HUDEP-2 (cell line): Measurements from ENCODE around the gene CCDC171.

Experiments
- DNase-seq, 76 experiments: peaks; one replicate each; lab custom pipeline; 2025; ENCODE audit not compliant: unreplicated experiment in 76 of 76; lab: John Stamatoyannopoulos, UW

CCDC171 gene

DNA sequence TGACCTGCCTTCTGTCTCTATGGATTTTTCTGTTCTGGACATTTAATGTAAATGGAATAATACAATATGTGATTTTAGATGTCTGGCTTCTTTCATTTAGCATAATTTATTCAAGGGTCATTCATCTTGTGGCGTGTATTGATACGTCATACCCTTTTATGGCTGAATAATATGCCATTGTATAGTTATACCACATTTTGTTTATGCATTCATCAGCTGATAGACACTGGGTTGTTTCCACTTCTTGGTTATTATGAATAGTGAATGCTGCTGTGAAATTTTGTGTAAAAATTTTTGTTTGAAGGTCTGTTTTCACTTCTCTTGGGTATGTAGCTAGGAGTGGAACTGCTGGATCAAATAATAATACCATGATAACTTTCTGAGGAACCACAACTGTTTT is 298.9 kb downstream of the CCDC171 start:
- no peak for DNase-seq

DNA sequence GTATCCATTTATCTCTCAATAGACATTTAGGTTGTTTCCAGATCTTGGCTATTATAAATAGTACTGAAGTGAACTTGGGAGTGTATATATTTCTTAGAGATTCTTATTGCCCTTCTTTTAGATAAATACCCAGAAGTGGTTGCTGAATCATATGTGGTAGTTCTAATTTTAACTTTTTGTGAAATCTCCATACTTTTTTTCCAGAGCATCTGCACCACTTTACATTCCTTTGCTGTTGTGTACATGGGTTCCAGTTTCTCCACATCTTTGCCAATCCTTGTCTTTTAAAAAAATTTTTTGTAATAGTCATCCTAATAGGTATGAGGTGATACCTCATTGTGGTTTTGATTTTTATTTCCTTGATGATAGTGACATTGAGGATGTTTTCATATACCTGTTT is 303.7 kb downstream of the CCDC171 start:
- DNase-seq, result no peak

DNA sequence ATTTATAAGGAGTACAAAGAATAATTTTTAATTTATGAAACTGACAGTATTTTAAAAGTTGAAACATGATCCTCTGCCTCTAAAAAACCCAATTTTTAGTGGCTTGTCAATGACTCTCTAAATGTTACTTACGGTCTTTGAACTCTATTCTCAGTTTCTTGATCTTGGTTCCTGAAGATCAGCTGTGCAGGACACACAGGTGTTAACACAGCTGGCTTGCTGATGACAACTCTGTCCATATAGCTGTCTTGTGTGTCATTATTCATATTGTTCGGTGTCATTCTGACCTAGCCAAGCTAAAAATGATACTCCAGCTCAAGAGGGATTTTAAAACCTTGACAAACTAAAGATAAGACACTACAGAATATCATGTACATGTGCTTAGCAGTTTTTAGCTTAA is 314.5 kb downstream of the CCDC171 start:
- DNase-seq, result no peak

DNA sequence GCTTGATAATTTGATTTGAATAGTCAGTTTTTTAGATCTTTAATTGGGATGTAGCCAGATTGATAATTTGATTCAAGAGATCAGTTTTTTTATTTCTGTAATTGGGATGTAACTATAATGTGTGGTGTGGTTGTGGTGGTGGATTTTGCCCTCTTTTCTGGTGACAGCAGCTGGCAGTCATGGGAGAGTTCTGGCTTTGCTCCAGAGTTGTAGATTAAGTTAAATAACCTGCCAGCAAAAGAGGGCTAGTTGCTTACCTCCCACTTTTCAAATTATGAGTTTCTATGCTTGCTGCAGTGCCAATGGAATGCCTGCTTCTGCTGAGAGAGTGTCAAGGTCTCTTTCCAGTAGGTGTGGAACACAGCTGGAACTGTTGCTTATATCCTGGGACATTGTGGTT is 315.1 kb downstream of the CCDC171 start:
- peak in 8 of 76 experiments; percentile 0 to 36 (median 12) for DNase-seq

DNA sequence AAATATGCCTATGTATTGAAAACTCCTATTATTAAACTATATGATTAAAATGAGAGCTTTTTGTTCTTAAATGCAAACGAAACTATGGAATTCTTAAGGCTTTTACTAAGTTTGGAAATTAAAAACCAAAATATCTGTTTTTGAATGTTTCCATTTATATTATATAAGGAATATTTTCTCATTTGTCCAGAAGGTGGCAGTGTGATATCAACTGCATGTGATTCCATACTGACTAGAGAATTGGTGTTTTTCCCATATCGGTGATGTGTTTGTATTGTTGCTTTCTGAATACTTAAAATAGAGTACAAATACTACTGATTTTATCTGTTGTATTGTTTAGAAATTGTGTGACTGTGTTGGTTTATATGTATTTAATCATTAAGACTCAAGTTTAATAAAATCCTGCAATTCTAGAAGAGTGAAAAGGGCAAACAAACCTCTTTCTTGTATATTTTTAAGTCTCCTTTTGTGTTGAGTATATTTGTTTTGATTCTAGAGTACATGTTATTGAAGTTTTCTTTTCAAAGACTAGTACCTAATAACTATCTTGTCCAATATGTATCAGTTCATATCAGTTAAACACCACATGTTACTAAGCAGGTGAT is 320.8 kb downstream of the CCDC171 start:
- DNase-seq, result peak in 22 of 76 experiments; percentile 1 to 52 (median 27)

DNA sequence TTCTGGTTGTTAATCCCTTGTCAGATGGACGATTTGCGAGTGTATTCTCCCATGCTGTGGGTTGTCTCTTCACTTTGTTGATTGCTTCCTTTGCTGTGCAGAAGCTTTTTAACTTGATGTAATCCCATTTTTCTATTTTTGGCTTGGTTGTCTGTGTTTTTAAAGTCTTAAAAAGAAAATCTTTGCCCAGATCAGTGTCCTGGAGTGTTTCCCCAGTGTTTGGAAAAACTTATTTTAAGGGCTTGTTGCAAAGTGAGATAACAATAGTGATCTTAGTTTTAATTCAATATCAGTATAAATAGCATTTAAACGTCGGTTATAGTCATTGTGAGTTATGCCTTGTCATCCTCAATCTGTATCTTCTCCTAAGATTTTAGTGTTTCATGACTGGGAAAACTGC is 329.5 kb downstream of the CCDC171 start:
- DNase-seq, result no peak

DNA sequence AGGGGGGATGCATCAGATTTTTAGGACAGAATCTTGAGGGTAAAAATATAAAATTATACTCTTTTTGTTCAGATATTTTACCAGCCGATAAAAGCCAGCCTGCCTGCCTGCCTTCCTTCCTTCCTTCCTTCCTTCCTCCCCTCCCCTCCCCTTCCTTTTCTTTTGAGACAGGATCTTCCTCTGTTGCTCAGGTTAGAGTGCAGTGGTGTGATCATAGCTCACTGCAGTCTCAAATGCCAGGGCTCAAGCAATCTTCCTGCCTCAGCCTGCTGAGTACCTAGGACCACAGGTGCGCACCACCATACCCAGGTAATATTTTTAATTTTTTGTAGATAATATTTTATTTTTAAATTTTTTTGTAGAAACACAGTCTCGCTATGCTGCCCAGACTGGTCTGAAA is 330.0 kb downstream of the CCDC171 start:
- no peak for DNase-seq

DNA sequence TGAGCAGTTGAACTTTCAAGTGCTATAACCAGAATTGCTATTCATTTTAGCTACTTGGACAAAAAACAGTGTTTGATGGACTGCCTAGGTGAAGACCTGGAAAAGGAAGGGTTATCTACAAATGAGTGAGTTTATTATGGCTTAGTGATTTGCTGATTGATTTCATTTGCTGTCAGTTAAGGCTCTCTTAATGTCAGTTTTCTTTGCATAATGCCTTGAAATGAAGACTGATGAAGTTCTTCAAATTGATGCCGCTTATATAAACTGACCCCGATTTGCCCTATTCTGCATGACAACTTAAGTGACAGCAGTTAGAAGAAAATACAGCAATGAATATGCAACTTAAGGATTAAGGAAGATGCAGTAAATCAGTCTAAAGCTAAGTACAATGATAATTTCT is 332.6 kb downstream of the CCDC171 start:
- DNase-seq, result no peak

DNA sequence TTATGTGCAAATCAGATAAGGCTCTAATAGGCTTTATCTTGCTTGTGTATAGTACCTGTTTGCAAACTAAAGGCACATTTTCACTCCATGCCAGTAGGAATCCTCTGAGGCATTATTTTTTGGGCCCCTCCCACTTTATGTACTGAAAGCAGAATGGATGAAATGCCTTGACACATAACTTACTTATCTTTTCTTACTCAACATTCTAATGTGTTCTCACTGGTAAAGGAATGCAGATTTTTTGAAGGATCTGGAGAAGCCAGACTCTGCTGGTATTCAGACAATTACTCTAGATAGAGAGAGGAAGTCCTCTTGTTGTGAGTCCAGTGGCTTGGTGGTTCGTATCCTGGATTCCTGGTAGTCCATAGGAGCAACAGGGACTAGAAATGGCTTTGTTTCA is 336.7 kb downstream of the CCDC171 start:
- DNase-seq, result no peak

DNA sequence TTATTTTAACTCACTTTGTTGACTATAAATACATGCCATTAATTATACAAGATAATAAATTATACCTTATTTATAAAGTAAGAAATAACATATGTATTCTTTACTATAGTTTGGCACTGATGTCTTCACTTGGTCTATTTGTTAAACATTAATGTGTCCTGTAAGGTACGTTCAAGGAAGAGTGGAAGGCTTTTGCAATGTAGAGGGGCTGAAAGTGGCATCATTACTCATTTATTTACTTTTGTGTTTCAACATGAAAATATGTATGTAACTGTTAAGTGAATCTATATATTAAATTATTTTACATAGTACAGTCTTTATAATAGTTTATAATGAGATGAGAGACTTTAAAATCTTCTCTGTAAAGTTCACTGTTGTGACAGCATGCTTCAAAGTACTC is 348.7 kb downstream of the CCDC171 start:
- DNase-seq, result no peak

DNA sequence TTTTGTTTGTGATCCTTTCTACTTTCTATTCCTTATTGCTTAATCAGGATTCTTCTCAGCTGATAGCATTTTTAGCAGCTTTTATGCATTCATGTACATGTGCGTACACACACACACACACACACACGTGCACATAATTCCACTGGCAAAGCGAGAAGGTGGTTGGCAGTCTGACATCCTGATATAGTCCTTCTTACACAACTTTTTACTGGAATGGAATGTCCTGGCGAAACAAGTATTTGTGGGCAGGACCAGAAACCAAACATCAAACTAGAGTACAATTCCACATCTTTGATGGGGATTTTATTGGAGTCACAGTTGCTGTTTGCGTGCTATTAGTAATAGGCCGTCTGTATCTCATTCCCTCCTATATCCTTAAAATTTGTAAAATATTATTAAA is 356.5 kb downstream of the CCDC171 start:
- DNase-seq, result no peak

DNA sequence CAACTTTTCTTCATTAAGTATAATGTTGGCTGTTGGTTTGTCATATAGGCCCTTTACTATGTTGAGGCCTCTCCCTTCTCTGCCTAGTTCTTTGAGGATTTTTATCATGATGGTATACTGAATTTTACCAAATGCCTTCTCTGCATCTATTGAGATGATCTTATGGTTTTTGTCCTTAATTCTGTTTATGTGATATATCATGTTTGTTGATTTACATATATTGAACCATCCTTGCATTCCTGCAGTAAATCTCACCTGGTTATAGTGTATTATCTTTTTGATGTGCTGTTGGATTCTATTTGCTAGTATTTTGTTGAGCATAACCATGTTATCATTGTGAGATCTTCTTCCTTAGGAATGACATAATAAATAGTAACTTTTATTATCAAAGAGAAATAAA is 362.9 kb downstream of the CCDC171 start:
- DNase-seq, result no peak

DNA sequence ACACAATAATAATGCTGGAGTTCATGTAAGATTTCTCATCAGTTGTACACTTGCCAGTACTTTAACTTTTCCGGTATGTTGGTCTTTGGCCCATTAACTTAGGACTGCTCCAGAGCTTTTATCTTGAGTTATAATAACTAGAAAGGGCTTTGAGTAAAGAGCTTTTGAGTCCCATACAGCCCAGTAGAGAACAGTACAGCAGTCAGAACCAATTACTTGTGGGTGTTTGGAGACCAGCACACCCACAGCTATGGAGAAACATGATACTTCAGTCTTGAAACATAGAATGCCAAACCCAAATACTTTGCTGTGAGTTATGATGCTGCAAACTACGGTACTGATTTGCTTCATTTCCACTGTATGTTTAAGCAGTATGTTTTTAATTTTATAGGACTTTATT is 374.3 kb downstream of the CCDC171 start:
- no peak for DNase-seq

DNA sequence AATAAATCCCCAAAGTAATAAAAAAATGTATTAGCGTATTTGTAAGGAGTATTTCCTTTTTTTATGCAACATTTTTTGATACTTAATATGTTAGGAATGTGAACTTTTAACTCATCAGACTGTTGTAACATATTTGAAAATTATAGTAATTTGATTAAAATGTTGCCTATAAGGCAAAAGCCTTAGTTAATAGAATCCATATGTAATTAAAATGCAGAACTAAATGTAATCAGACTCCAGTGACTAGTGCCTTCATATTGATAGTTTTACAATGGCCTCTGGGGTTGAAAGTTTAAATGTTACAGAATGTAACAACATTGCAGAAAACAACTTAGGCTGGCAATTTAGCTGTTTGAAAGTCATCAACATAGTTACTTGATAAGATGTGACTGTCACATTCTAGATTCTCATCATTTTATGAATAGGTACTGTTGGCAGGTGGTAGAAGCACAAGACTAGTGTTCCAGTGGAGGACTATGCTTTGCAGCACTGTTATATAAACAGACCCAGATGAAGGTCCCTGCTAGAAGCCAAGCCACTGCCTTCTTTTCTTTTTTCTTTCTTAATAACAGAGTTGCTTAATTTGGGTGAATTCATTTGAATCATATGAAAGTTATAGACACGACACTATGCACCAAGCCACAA is 382.9 kb downstream of the CCDC171 start:
- DNase-seq, result no peak

DNA sequence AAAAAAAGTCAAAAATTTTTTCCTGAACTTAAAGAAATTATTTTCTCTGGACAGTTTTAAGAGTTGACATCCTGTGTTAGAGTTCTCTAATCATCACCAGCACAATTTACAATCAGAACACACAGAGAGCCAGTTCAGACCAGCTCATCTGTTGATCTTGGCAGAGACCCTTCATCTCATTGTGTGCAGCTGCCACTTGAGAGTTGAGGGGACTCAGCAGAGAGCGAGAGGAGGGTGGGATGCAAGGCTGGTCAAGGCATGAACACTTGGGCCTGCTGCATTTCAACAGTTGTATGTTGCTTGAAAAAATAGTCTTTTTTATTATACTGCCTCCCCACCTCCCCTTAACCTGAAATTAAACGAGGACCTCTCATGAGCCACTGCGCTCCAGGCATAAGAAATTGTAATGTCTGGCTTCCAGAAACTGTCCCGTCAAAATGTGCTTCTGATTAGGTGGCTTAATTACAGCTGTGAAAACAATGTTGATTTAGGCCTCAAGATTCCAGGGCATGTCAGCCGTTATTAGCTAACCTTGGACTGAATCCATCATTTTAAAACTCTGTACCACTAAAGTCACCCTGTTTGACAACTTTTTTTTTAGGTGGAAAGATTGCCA is 383.6 kb downstream of the CCDC171 start:
- DNase-seq, result no peak

DNA sequence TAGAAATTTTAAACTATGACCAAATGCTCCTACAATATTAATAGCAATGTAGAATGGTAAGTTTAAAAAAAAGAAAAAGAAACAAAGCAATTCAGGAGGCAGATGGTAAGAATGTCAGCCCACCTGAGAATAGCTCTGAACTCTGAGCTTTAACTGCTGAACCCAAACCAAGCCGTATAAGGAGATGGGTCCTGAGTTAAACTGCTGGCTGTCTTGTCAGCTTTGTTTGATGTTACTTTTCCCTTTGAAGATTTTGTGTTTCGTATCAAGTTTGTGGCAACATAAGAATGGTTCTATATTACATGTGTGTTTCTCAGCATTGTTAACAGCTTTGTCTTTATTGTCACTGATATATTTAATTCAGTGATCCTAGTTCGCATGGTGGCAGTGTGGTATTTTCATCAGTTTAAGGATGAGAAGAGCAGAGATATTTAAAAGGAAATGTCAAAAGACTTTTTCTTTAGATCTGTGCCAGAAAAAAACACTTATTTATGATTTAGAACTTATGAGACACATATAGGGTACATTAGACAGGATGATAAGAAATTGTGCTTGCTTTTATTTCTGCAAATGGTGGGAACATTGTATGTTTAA is 390.1 kb downstream of the CCDC171 start:
- no peak for DNase-seq

DNA sequence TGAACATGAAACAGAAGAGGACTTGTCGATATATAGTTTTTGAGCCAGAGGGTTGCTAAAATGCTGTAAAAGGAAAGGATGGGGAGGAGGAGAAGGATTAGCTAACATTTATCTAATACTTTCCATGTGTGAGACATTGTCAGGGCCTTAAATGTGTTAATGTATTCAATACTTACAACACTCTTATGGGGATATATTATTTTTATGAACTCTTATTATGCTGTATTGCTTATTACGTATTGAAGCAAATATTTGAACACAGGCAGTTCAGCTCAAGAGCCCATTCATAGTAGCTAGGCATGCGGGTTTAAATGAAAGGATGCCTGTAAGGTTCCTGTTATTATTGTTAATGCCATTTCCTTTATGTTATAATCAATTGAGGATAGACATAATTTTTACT is 391.5 kb downstream of the CCDC171 start:
- no peak for DNase-seq

DNA sequence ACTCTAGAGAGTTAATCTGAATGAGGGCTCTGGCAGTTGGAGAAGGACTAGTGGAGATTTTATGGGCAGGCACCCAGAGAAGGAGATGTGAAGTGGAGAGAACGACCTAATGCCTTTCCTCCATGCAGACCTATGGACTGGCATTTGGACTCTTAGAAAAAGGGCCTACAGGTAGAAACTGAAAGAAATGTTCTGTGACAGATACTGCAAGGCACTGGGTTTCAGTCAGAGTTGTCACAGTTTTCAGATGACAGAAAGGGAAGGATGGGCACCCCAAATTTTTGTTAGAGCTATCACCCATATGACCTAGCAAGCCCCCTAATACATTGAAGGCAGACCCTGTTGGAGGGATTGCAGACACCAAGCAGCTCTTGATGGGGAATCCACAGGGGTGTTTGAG is 406.8 kb downstream of the CCDC171 start:
- no peak for DNase-seq

DNA sequence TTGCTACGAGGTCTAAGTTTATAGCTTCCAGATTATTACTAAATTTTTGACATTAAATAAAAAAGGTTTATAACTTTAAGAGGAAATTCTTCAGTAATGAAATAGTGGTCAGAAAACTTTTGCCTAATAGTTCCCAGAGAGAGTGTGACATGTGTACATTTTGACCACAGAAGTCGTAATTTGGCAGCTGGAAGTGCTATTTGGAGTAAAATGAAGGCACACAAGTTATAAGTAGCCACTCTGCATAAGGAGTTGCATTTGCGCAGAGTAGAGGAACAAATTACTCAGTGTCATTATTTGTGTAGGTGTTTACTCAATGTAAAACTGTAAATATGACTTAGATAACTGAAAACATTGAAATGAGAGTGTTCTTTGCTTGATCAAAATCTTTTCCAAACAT is 408.4 kb downstream of the CCDC171 start:
- no peak for DNase-seq

DNA sequence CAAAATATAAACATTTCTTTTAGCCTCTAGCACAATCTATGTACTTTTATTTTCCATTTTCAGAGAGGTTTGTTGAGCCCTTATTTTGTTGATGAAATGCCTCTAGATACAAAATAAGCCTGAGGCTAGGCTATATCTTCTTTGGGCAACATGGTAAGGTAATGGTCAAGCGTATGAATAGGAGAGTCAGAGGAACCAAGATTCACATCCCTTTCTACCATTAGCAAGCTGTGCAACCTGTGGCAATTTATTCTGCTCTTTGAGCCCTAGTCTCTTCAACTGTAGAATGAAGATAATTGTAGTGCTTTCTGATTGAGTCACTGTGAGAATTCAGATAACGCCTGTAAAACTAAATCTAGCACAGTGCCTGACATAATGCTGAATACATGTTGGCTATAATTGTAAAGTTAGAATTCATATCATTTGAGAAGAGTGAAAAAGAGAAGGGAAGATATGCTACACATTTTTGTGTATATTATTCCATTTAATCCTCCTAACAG is 412.5 kb downstream of the CCDC171 start:
- no peak for DNase-seq

DNA sequence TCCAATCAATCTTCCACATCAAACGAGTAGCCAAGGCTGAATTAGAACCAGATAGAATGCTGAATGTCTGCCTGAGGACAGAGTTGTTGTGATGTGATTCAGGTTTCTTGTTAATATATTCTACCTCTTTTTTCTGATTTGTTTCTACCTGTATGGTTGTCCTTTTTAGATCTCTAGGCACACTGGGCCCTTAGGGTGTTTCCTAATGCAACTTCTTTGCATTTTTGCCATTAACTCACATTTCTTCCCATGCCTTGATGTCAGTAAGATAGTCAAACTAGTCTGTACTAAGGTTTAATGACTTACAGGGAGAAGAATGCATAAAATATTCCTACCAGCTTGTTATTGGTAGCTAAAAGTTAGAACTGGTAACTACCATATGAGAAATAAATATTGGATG is 413.6 kb downstream of the CCDC171 start:
- DNase-seq, result no peak

DNA sequence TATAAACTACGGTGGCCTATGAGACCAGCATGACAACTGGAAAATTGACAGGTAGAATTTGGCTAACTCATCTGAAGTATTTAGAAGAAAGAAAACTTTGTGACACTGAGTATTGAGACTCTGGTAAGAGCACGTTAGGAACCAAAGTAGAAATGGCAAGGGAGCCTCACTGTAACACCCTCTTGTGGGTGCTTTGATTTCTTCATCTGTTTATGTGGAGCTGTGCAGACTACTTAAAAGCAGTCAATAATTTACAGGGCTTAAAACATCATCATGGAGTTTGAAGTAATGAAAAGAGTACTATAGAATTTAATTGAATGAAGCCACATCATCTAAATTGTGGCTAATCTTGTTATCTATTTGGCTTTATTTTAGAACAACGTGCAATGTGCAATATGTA is 414.2 kb downstream of the CCDC171 start:
- DNase-seq, result no peak
